Fibroblast of the aortic adventitia (primary cell): ENCODE measurements around the gene PAX5. TPM values are rescaled to one million over a fixed set of nuclear protein-coding genes. Genes with fewer than 3 reads are reported as not detected.

ENCODE experiments used
- DNase-seq: peaks from one replicate; pipeline ENCODE4 v3.0.0-alpha.2; 2010; ENCODE audit warnings: low read depth
- H3K4me3 ChIP-seq: 2 replicates; pipeline ENCODE4 v1.5.1; 2011; ENCODE audit warnings: low read depth, mild to moderate bottlenecking, control low read depth, low read length, moderate library complexity
- total RNA-seq: library from RNA; depleted of rRNA; stranded (reverse); fragments of >200 nt; gene quantifications from 2 replicates; pipeline ENCODE4 v1.2.3, GENCODE V29; 2012; ENCODE audit warnings: low replicate concordance
- TF ChIP-seq, protein P1 (sequence below): IDR thresholded peaks from 2 replicates; pipeline ENCODE4 v1.5.1; 2011; ENCODE audit warnings: mild to moderate bottlenecking, low read length, control low read depth, inconsistent platforms; ENCODE audit not compliant: insufficient read depth

PAX5 gene
- total RNA-seq, 1 donor: not detected

DNA sequence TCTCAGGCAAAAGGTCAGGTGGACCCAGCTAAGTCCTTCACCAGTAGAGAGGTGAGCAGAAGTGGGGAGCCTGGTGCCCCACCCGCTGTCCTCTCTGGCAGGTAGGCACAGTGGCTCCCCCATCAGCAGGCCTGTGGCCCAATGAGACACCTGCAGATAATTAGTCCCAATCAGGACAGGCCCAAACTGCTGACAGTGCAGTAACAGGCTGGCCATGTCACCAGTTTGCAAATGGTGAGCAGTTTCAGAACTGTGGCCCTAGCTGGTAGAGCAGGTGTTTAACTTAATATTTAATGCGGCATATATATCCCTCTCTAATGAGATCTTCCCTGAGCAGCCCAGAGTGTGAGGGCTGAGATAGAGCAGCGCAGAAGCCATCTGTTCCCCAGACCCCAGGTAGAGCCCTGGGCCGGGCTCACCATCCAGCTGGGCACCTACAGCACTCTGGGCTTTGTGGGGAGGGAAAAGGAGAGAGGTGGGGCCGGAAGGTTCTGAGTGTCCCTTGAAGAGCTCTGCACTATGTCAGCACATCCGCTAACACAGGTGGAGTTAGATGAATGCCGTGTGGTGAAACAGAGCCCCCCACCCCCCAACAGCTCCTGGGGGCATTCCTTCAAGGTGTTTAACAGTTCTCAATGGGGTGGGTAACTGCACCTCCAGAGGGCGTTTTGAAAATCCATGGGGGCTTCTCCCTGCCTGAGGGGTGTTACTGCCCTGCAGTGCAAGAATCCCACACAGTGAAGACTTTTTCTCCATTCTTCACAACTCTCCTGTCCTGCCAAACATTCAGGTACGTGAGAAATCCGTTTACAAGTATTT, 120.5 kb downstream of the PAX5 start:
- no peak overlapping the region for H3K4me3 ChIP-seq
- DNase-seq: no peak
- TF ChIP-seq, protein P1, sequence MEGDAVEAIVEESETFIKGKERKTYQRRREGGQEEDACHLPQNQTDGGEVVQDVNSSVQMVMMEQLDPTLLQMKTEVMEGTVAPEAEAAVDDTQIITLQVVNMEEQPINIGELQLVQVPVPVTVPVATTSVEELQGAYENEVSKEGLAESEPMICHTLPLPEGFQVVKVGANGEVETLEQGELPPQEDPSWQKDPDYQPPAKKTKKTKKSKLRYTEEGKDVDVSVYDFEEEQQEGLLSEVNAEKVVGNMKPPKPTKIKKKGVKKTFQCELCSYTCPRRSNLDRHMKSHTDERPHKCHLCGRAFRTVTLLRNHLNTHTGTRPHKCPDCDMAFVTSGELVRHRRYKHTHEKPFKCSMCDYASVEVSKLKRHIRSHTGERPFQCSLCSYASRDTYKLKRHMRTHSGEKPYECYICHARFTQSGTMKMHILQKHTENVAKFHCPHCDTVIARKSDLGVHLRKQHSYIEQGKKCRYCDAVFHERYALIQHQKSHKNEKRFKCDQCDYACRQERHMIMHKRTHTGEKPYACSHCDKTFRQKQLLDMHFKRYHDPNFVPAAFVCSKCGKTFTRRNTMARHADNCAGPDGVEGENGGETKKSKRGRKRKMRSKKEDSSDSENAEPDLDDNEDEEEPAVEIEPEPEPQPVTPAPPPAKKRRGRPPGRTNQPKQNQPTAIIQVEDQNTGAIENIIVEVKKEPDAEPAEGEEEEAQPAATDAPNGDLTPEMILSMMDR: no peak

DNA sequence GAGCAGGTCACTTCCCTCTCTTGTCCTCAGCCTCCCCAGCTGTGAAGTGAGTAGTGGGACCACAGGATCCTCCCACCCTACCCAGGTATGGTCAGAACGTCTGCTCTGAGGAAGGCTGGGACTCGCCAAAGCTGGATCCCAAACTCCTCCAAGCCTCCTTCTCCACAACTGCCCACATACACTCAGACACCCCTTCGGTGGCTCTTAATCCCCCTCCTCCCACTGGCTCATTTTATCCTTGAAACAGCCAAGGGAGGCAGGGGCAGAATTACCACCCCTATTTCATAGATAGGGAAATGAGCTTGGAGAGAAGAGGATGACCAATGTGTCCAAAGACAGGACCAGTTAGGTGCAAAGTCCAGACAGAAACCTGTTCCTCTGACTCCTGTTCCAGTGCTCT, 121.4 kb downstream of the PAX5 start:
- no peak for DNase-seq
- TF ChIP-seq, protein P1: no peak
- no peak overlapping the region for H3K4me3 ChIP-seq

DNA sequence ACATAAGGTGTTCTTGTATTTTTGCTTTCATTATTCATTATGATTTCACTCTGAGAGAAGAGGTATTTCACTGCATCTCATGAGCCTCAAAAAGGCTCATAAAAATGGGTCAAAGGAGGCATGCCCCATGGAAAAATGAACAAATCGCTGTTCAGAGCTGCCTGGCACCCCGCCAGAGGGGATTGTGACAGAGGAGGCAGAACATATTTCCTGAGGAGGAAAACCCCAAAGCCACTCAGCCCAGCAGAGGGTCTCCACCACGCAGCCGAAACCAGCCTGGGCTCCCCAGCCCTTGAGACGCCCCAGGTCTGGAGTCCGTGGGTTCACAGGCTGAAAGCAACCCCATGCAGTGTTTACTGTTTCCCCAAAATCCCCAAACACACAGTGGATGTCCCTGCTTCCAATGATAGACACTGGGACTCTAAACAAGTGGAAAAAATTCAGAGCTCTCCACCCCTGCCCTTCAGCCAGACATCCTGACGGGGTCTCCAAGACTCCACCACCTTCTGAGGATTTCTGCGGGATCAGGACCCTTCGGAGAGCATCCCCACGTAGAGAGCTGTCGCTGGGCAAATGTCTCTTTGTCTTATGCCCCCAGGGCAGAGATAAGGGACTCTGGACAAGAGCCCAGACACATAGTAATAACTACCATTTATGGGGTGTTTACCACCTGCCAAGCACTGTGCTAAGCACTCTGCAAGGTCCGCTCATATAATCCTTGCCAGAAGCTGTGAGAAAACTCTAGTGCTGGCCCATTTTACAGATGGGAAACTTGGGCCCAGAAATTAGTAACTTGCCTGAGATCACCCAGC, 122.3 kb downstream of the PAX5 start:
- DNase-seq: no peak
- TF ChIP-seq, protein P1: no peak
- no peak overlapping the region for H3K4me3 ChIP-seq

DNA sequence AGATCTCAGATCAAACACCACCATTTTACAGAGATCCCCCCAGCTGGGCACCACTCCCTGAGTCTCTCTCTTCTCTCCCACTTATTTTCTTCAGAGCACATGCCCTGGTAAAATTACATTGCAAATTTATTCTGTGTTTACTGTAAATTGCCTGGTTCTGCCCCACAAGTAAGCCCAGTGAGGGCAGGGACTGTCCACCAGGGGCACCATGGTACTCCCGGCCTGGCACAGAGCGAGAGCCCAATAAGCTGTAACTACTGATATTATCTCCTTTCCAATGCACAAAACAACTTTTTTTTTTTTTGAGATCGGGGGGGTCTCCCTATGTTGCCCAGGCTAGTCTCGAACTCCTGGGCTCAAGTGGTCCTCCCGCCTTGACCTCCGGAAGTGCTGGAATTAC, 123.0 kb downstream of the PAX5 start:
- no peak for DNase-seq
- H3K4me3 ChIP-seq: no peak overlapping the region
- TF ChIP-seq, protein P1: no peak

DNA sequence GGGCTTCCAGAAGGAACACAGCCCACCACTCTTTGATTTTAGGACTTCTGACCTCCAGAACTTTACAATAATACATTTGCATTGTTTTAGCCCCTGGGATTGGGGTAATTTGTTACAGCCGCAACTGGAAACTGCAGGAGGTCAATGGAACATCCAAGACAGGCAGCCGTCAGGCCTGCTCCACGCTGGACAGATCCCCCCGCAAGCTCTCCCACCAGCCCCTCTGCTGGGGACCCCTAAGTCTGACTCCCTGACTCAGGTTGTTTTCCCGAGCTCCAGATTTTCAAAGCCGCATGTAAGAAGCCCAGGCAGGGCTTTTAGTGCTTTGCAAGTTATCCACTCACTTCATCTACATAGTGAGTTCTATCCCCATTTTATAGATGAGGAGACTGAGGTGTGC, 127.6 kb downstream of the PAX5 start:
- TF ChIP-seq, protein P1: no peak
- H3K4me3 ChIP-seq: no peak overlapping the region
- no peak for DNase-seq

DNA sequence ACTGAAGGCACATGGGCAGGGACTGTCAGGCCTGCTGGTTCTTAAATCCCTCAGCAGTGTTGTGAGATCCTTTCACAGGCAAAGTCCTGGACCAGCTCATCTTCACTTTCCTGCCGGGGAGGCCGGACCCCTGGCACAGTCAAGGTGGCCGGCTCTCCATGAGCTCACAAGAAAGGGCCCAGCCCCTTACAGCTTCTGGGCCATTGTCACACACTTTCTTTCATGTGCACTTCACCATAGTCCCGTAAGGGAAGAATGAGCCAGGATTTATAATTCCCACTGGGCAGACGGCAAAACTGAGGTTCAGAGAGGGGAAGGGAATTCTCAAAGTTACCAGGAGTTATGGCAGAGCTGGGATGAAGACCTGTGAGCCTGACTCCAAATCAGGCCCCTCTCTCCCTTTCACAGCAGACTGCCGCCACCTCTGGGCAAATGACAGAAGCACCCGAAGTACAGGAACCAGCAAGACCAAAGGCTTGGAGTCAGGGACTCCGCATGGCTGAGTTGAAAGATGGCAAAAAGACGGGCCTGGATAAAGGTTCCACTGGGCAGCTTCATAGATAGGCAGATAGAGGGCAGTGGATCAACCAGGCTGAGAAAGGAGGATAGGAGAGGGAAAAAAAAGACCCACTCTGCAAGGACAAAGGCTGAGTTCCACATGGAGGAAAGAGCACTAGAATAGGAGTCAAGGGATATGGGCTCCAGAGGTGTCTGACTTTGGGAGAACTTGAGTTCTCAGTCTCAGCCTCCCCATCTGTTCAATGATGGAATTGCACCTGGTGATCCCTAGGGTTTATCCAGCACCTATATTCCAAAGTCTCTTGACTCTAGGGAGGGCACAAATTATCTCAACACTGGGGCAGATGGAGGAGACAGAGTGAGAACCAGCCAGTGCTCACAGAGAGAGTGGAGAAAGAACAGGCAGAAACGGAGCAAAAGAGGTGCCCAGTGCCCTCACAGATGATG, 128.7 kb downstream of the PAX5 start:
- TF ChIP-seq, protein P1: no peak

More for the DNA sequence above, 128.7 kb downstream of the PAX5 start:
- H3K4me3 ChIP-seq: no peak overlapping the region
- DNase-seq: no peak
